Keratinocyte (primary cell): ENCODE data around the gene LEFTY1. TPM values are rescaled to one million over a fixed set of nuclear protein-coding genes. Genes with fewer than 3 reads are reported as not detected.

Experiments used
- DNase-seq: peaks from one replicate; pipeline ENCODE4 v3.0.0-alpha.2; 2011; ENCODE audit warnings: low read depth, missing footprints, low spot score
- FAIRE-seq: peaks from 2 replicates; lab custom pipeline; 2011; peaks lifted over from hg19 to GRCh38; lab: Jason Lieb, UNC
- H2AFZ ChIP-seq: 2 replicates; pipeline ENCODE4 v1.6.0; 2012; ENCODE audit warnings: low read length, control low read depth, inconsistent platforms; ENCODE audit not compliant: control insufficient read depth
- H3K27ac ChIP-seq: 2 replicates; pipeline ENCODE4 v1.5.1; 2011; ENCODE audit warnings: low read length; ENCODE audit not compliant: control insufficient read depth, insufficient read depth
- H3K27me3 ChIP-seq: 3 replicates; pipeline ENCODE4 v1.6.0; 2011; ENCODE audit warnings: low read length; ENCODE audit not compliant: control insufficient read depth, insufficient read depth; ENCODE audit errors: extremely low read depth
- H3K36me3 ChIP-seq, 2 experiments: 2 replicates in 1 of 2; 3 replicates in 1 of 2; pipeline ENCODE4 v1.5.1; 2011; ENCODE audit warnings: low read length in 2 of 2, mild to moderate bottlenecking in 1 of 2; ENCODE audit not compliant: control insufficient read depth in 2 of 2, insufficient read depth in 2 of 2; ENCODE audit errors: extremely low read depth in 1 of 2
- H3K4me1 ChIP-seq: 3 replicates; pipeline ENCODE4 v1.5.1; 2011; ENCODE audit warnings: low read length; ENCODE audit not compliant: control insufficient read depth, insufficient read depth; ENCODE audit errors: extremely low read depth
- H3K4me2 ChIP-seq: 3 replicates; pipeline ENCODE4 v1.6.0; 2011; ENCODE audit warnings: low read depth, low read length; ENCODE audit not compliant: control insufficient read depth, insufficient read depth; ENCODE audit errors: extremely low read depth
- H3K4me3 ChIP-seq, 3 experiments: fragments of 200-600 bp in 1 of 3; sonication (generic) in 1 of 3; 2 replicates in 2 of 3; 3 replicates in 1 of 3; pipeline ENCODE4 v1.5.1; 2011 to 2016; ENCODE audit warnings: low read length in 3 of 3, mild to moderate bottlenecking in 3 of 3, control low read depth in 2 of 3, inconsistent platforms in 1 of 3, low read depth in 1 of 3, mixed read lengths in 1 of 3, mixed run types in 1 of 3, moderate library complexity in 1 of 3; ENCODE audit not compliant: control insufficient read depth in 2 of 3, insufficient read depth in 2 of 3; ENCODE audit errors: extremely low read depth in 1 of 3
- H3K79me2 ChIP-seq: 2 replicates; pipeline ENCODE4 v1.6.0; 2012; ENCODE audit warnings: low read length; ENCODE audit not compliant: control insufficient read depth, insufficient read depth
- H3K9ac ChIP-seq: 3 replicates; pipeline ENCODE4 v1.6.0; 2011; ENCODE audit warnings: low read length; ENCODE audit not compliant: control insufficient read depth, insufficient read depth; ENCODE audit errors: extremely low read depth
- H3K9me1 ChIP-seq: 3 replicates; pipeline ENCODE4 v1.6.0; 2011; ENCODE audit warnings: low read length; ENCODE audit not compliant: control insufficient read depth, insufficient read depth; ENCODE audit errors: extremely low read depth
- H3K9me3 ChIP-seq: 2 replicates; pipeline ENCODE4 v1.5.1; 2012; ENCODE audit warnings: low read depth, low read length; ENCODE audit not compliant: control insufficient read depth
- H4K20me1 ChIP-seq: 3 replicates; pipeline ENCODE4 v1.6.0; 2011; ENCODE audit warnings: low read length; ENCODE audit not compliant: control insufficient read depth, insufficient read depth; ENCODE audit errors: extremely low read depth
- CTCF ChIP-seq, 3 experiments: IDR thresholded peaks in 1 of 3; conservative IDR thresholded peaks in 1 of 3; optimal IDR thresholded peaks in 1 of 3; 2 replicates in 2 of 3; 3 replicates in 1 of 3; pipeline versions ENCODE3 to v1.5.1; 2011; ENCODE audit warnings: low read length in 3 of 3, mild to moderate bottlenecking in 3 of 3, moderate library complexity in 2 of 3, control low read depth in 1 of 3, inconsistent platforms in 1 of 3; ENCODE audit not compliant: insufficient read depth in 2 of 3; ENCODE audit errors: extremely low read depth in 1 of 3
- EZH2 ChIP-seq: IDR thresholded peaks from one replicate; pipeline ENCODE4 v1.6.1; 2012; ENCODE audit warnings: inconsistent platforms, mild to moderate bottlenecking, low read length, moderate library complexity
- dilution Hi-C: fragments of 300-500 bp; cut with MboI; formaldehyde crosslinking; loops from one replicate; pipeline ENCODE4 v1.7.0; 2020; ENCODE audit warnings: low sequenced_read_pairs; ENCODE audit not compliant: extremely low pct_ligation_motif_present
- polyA plus RNA-seq, 5 experiments: library from polyadenylated mRNA; depleted of rRNA in 3 of 5; stranded (reverse) in 3 of 5; stranded (forward) in 1 of 5; unstranded in 1 of 5; fragments of >200 nt; gene quantifications; 1 replicate in 1 of 5; 2 replicates in 3 of 5; 3 replicates in 1 of 5; pipeline versions ENCODE4 v1.2.1 to v1.2.3, GENCODE V29; 2011 to 2012; ENCODE audit warnings: missing spikeins in 2 of 5, low read depth in 1 of 5, low replicate concordance in 1 of 5

The LEFTY1 gene
- polyA plus RNA-seq, 1 donor (not counting 4 experiments of a cell fraction or from before 2014, with no cell fraction given), result not detected

GRCh38 chr1:225897595-225898514, 8.9 kb upstream of the LEFTY1 start:
- no peak for DNase-seq
- Histone ChIP-seq H2AFZ (no peak overlapping the region), H3K4me1 (peaks cover 10% of the 10 kb centered on the region), H3K9me1 (no peaks in the 10 kb centered on the region), H4K20me1 (no peaks in the 10 kb centered on the region), H3K79me2 (no peaks in the 10 kb centered on the region), H3K9ac (peak overlapping the region; percentile 34), H3K36me3 (no peaks in the 10 kb centered on the region), H3K4me3 (no peak overlapping the region), H3K9me3 (no peaks in the 10 kb centered on the region), H3K27ac (peak overlapping the region; percentile 24), H3K4me2 (peak overlapping the region; percentile 41), H3K27me3 (no peaks in the 10 kb centered on the region)
- dilution Hi-C loops, result no loop called here
- no peak for FAIRE-seq
- TF ChIP-seq EZH2, result no peak
- TF ChIP-seq CTCF (optimal IDR thresholded peaks at IDR 0.05 in 1 of 3, IDR thresholded peaks at IDR 0.05 in 1 of 3, conservative IDR thresholded peaks at IDR 0.05 in 1 of 3; ENCODE audit: extremely low read depth in 1 of 3, insufficient read depth in 2 of 3, low read length in 3 of 3), result no peak

GRCh38 chr1:225896937-225897549, 8.1 kb upstream of the LEFTY1 start:
- dilution Hi-C loops, result no loop called here
- Histone ChIP-seq H3K27me3 (no peaks in the 10 kb centered on the region), H3K9ac (peak overlapping the region; percentile 34), H4K20me1 (no peaks in the 10 kb centered on the region), H2AFZ (peak overlapping the region; percentile 59), H3K27ac (peak overlapping the region; percentile 24), H3K9me1 (no peaks in the 10 kb centered on the region), H3K4me1 (peaks cover 10% of the 10 kb centered on the region), H3K36me3 (no peaks in the 10 kb centered on the region), H3K4me3 (no peak overlapping the region), H3K9me3 (no peaks in the 10 kb centered on the region), H3K79me2 (no peaks in the 10 kb centered on the region), H3K4me2 (peak overlapping the region; percentile 41)
- TF ChIP-seq EZH2 (no peak), CTCF (optimal IDR thresholded peaks at IDR 0.05 in 1 of 3, IDR thresholded peaks at IDR 0.05 in 1 of 3, conservative IDR thresholded peaks at IDR 0.05 in 1 of 3; ENCODE audit: extremely low read depth in 1 of 3, insufficient read depth in 2 of 3, low read length in 3 of 3) (peak in 1 of 3 experiments; percentile 19)
- FAIRE-seq (peak; percentile 84), DNase-seq (no peak)
